ENCODE data around the gene SPCS1.
"Not testable (repeated sequence)": the region's sequence is repeated elsewhere in the genome, so short reads cannot be mapped to it uniquely, and the experiment has no call there.

Gene SPCS1

GRCh38 chr3:52695798-52696671, 9.9 kb upstream of the SPCS1 start:
- no peak for DNase-seq

- no peak for DNase-seq
These were observed 8.9 kb upstream of the SPCS1 start for GRCh38 chr3:52696830-52697631.

- DNase-seq = no peak
These were observed 8.3 kb upstream of the SPCS1 start for GRCh38 chr3:52697632-52697965.

- DNase-seq = no peak
These were observed 2.6 kb upstream of the SPCS1 start for GRCh38 chr3:52703341-52703740.

- no peak for DNase-seq
These were observed 1.1 kb upstream of the SPCS1 start for GRCh38 chr3:52704611-52705437.

- no peak for DNase-seq
These were observed 543 bp upstream of the SPCS1 start for GRCh38 chr3:52705438-52705687.

GRCh38 chr3:52707585-52707984, 1.7 kb downstream of the SPCS1 start:
- DNase-seq = no peak

- DNase-seq = no peak
These were observed 4.6 kb downstream of the SPCS1 start for GRCh38 chr3:52710512-52710911.

GRCh38 chr3:52712291-52713212, 6.6 kb downstream of the SPCS1 start:
- DNase-seq = no peak

GRCh38 chr3:52714335-52715302, 8.7 kb downstream of the SPCS1 start:
- no peak for DNase-seq

- DNase-seq = no peak
These were observed 9.9 kb downstream of the SPCS1 start for GRCh38 chr3:52715714-52716305.

GRCh38 chr3:52719618-52720017, 13.7 kb downstream of the SPCS1 start:
- no peak for DNase-seq

GRCh38 chr3:52721002-52721729, 15.3 kb downstream of the SPCS1 start:
- DNase-seq = no peak

- DNase-seq = no peak
These were observed 15.8 kb downstream of the SPCS1 start for GRCh38 chr3:52721730-52722008.

- DNase-seq = no peak
These were observed 16.6 kb downstream of the SPCS1 start for GRCh38 chr3:52722491-52722890.

- no peak for DNase-seq
These were observed 18.0 kb downstream of the SPCS1 start for GRCh38 chr3:52723935-52724334.

- DNase-seq = no peak
These were observed 18.6 kb downstream of the SPCS1 start for GRCh38 chr3:52724511-52724910.

GRCh38 chr3:52728753-52729152, 22.8 kb downstream of the SPCS1 start:
- not testable (repeated sequence) for DNase-seq

GRCh38 chr3:52730681-52731080, 24.8 kb downstream of the SPCS1 start:
- DNase-seq = no peak

- no peak for DNase-seq
These were observed 25.7 kb downstream of the SPCS1 start for GRCh38 chr3:52731590-52731989.

All from activated effector memory CD4-positive, alpha-beta T cell treated with Interleukin-2 at 50 U/mL for 16 hours (primary cell).